Fibroblast of lung (primary cell): Measurements from ENCODE around the gene TRAM2. TPM values are rescaled to one million over a fixed set of nuclear protein-coding genes. Genes with fewer than 3 reads are reported as not detected.
A peak's percentile ranks its signal among the peaks of the same experiment; 100 is the strongest.

ENCODE experiments used
- DNase-seq, 2 donors: peaks; one replicate each; pipeline versions ENCODE4 v3.0.0 to v3.0.0-alpha.2; 2010; ENCODE audit warnings: low read depth in 2 of 2
- H2AFZ ChIP-seq: 2 replicates; pipeline ENCODE4 v1.5.1; 2012; ENCODE audit warnings: low read length, control low read depth, inconsistent platforms
- H3K27ac ChIP-seq: 2 replicates; pipeline ENCODE4 v1.5.1; 2011; ENCODE audit warnings: low read length, control low read depth; ENCODE audit not compliant: insufficient read depth
- H3K27me3 ChIP-seq: 2 replicates; pipeline ENCODE4 v1.5.1; 2011; ENCODE audit warnings: mild to moderate bottlenecking, low read length; ENCODE audit not compliant: control insufficient read depth, insufficient read depth
- H3K36me3 ChIP-seq: 2 replicates; pipeline ENCODE4 v1.5.1; 2011; ENCODE audit warnings: low read length; ENCODE audit not compliant: control insufficient read depth, insufficient read depth
- H3K4me1 ChIP-seq: 2 replicates; pipeline ENCODE4 v1.5.1; 2011; ENCODE audit warnings: low read length; ENCODE audit not compliant: control insufficient read depth, insufficient read depth; ENCODE audit errors: extremely low read depth
- H3K4me2 ChIP-seq: 2 replicates; pipeline ENCODE4 v1.5.1; 2011; ENCODE audit warnings: low read length, control low read depth; ENCODE audit not compliant: insufficient read depth; ENCODE audit errors: extremely low read depth
- H3K4me3 ChIP-seq, 4 experiments: fragments of 200-600 bp in 1 of 4; sonication (generic) in 1 of 4; replicated peaks in 1 of 4; 2 replicates each; pipeline ENCODE4 v1.5.1; 2011 to 2016; ENCODE audit warnings: low read length in 4 of 4, low read depth in 3 of 4, mild to moderate bottlenecking in 3 of 4, control low read depth in 2 of 4, inconsistent platforms in 1 of 4, mixed read lengths in 1 of 4; ENCODE audit not compliant: insufficient read depth in 1 of 4; ENCODE audit errors: control extremely low read depth in 1 of 4
- H3K79me2 ChIP-seq: 2 replicates; pipeline ENCODE4 v1.5.1; 2012; ENCODE audit warnings: mild to moderate bottlenecking, low read length, inconsistent platforms; ENCODE audit not compliant: control insufficient read depth, insufficient read depth
- H3K9ac ChIP-seq: 2 replicates; pipeline ENCODE4 v1.5.1; 2011; ENCODE audit warnings: mild to moderate bottlenecking, low read length, control low read depth; ENCODE audit not compliant: insufficient read depth
- H3K9me3 ChIP-seq: 2 replicates; pipeline ENCODE4 v1.5.1; 2012; ENCODE audit warnings: low read depth, low read length; ENCODE audit not compliant: control insufficient read depth, insufficient read depth
- H4K20me1 ChIP-seq: 2 replicates; pipeline ENCODE4 v1.5.1; 2011; ENCODE audit warnings: low read length; ENCODE audit not compliant: control insufficient read depth, insufficient read depth; ENCODE audit errors: extremely low read depth
- EZH2 ChIP-seq: IDR thresholded peaks from 2 replicates; pipeline ENCODE4 v1.5.1; 2012; ENCODE audit warnings: low read length, control low read depth, mild to moderate bottlenecking; ENCODE audit errors: missing control alignments
- polyA plus RNA-seq, 2 donors: library from polyadenylated mRNA; depleted of rRNA in 1 of 2; stranded (reverse) in 1 of 2; unstranded in 1 of 2; fragments of >200 nt; gene quantifications; 2 replicates each; pipeline ENCODE4 v1.2.1, GENCODE V29; 2011 to 2012; ENCODE audit warnings: missing spikeins in 1 of 2
- total RNA-seq: library from RNA; depleted of rRNA; stranded (reverse); fragments of >200 nt; gene quantifications from 2 replicates; pipeline ENCODE4 v1.2.1, GENCODE V29; 2014
- TF ChIP-seq, protein P1 (sequence below), 2 donors: IDR thresholded peaks in 1 of 2; conservative IDR thresholded peaks in 1 of 2; 1 replicate in 1 of 2; 2 replicates in 1 of 2; pipeline ENCODE4 v1.5.1; 2011 to 2012; ENCODE audit warnings: low read length in 2 of 2, control low read depth in 1 of 2, inconsistent platforms in 1 of 2, low read depth in 1 of 2, mild to moderate bottlenecking in 1 of 2

Gene TRAM2
- total and polyA plus RNA-seq, 2 donors (not counting 1 experiment from before 2014, with no cell fraction given), result 131 to 252 TPM

DNA sequence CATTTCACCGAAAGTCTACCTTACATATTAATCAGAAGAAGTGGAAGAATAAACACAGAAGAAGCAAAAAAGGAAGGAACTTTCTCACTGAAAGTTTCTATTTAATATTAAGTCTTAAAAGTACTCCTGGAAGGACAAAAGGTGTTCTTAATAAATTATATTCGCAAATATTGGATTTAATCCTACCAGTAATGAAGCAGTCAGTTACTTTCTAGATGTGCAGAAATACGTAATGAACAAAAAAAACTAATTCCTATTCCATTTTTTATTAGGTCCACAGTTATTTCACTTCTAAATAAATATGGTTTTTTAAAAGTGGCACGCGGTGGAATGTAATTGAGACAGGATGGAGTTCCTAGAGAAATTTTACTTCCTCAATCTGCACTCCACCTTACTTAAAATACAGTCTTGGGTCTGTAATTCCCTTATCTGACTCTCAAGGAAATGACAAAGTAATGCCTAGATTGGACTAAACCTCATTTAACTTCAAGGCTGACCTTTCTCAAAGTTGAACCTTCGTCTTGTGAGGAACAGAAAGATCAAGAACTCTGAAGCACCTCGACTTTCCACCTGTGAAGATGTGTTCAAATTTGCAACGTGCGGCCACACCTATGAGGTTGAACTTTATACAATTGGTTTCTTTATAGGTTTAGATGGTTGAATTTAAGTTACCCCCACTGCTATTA is 1.1 kb upstream of the TRAM2 start:
- H3K27ac ChIP-seq, result peak overlapping the region; percentile 95
- H2AFZ ChIP-seq, result no peak overlapping the region
- no peak for DNase-seq
- TF ChIP-seq EZH2, result no peak
- TF ChIP-seq, protein P1, sequence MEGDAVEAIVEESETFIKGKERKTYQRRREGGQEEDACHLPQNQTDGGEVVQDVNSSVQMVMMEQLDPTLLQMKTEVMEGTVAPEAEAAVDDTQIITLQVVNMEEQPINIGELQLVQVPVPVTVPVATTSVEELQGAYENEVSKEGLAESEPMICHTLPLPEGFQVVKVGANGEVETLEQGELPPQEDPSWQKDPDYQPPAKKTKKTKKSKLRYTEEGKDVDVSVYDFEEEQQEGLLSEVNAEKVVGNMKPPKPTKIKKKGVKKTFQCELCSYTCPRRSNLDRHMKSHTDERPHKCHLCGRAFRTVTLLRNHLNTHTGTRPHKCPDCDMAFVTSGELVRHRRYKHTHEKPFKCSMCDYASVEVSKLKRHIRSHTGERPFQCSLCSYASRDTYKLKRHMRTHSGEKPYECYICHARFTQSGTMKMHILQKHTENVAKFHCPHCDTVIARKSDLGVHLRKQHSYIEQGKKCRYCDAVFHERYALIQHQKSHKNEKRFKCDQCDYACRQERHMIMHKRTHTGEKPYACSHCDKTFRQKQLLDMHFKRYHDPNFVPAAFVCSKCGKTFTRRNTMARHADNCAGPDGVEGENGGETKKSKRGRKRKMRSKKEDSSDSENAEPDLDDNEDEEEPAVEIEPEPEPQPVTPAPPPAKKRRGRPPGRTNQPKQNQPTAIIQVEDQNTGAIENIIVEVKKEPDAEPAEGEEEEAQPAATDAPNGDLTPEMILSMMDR (conservative IDR thresholded peaks at IDR 0.05 in 1 of 2, IDR thresholded peaks at IDR 0.05 in 1 of 2; ENCODE audit: low read depth in 1 of 2, low read length in 2 of 2), result no peak
- H4K20me1 ChIP-seq, result no peaks in the 10 kb centered on the region
- H3K4me2 ChIP-seq, result peak overlapping the region; percentile 84
- no peaks in the 10 kb centered on the region for H3K36me3 ChIP-seq
- no peaks in the 10 kb centered on the region for H3K27me3 ChIP-seq
- H3K79me2 ChIP-seq, result peaks cover 42% of the 10 kb centered on the region
- peaks cover 8% of the 10 kb centered on the region for H3K4me1 ChIP-seq
- no peaks in the 10 kb centered on the region for H3K9me3 ChIP-seq
- H3K4me3 ChIP-seq, result peak overlapping the region; percentile 51 to 86 (median 76)
- peak overlapping the region; percentile 97 for H3K9ac ChIP-seq

DNA sequence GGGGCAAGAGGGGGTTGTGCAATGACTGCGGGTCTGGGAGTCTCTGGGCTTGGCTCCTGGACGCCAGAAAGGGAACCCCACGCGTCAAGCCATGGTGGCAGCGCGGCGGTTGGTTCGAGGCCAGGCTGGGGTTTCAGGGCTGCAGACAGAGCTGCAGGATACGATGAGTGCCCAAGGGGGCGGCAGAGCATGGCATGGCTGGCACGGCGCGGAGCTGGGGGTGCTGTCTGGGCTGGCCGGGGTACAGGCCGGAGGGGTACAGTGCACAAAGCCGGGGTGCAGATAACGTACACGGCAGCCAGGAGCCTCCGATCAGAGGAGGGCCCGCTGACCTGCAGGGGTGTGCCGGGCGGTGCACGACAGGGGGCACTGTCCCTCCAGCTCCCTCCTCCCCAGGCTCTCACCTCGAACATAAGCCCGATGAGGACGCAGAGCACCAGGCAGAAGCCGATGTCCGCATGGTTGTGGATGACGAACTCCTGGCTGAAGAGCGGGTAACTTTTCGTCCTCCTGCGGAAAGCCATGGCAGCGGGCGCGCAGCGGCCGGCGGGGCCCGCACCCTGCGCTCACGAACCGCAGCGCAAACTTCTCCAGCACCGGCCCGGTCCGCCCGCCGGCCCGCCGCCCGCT is 353 bp downstream of the TRAM2 start:
- Histone ChIP-seq H3K36me3 (peaks cover 5% of the 10 kb centered on the region), H3K9me3 (no peaks in the 10 kb centered on the region), H4K20me1 (no peaks in the 10 kb centered on the region), H2AFZ (no peak overlapping the region), H3K4me2 (peak overlapping the region; percentile 99), H3K27ac (peak overlapping the region; percentile 87), H3K4me1 (peaks cover 18% of the 10 kb centered on the region), H3K9ac (peak overlapping the region; percentile 60), H3K4me3 (peak overlapping the region; percentile 52 to 99 (median 88)), H3K79me2 (peaks cover 56% of the 10 kb centered on the region), H3K27me3 (no peaks in the 10 kb centered on the region)
- peak; percentile 82 to 84 for DNase-seq
- TF ChIP-seq EZH2, result no peak
- TF ChIP-seq, protein P1 (conservative IDR thresholded peaks at IDR 0.05 in 1 of 2, IDR thresholded peaks at IDR 0.05 in 1 of 2; ENCODE audit: low read depth in 1 of 2, low read length in 2 of 2), result peak; percentile 61 to 62

DNA sequence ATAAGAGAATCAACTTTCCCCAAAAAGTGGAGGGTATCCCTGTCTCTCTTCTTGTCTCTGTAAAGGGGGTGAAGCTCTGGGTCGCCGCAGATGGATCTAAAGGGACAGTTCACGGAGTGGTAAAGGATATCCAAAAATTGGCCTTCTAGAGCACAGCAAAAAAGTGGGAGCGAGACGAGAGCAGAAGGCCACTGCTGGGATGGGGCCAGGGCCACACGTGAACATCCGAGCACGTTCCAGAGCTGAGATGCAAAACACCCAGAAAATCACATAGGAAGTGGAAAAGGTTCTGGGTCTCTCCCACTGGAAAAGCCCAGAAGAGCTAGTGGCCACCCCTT is 837 bp downstream of the TRAM2 start:
- Histone ChIP-seq H3K4me1 (peaks cover 20% of the 10 kb centered on the region), H3K27ac (peak overlapping the region; percentile 87), H3K9ac (peak overlapping the region; percentile 60), H3K27me3 (no peaks in the 10 kb centered on the region), H3K79me2 (peaks cover 61% of the 10 kb centered on the region), H3K9me3 (no peaks in the 10 kb centered on the region), H3K4me2 (peak overlapping the region; percentile 99), H3K4me3 (peak overlapping the region; percentile 52 to 99 (median 88)), H3K36me3 (peaks cover 5% of the 10 kb centered on the region), H4K20me1 (no peaks in the 10 kb centered on the region), H2AFZ (no peak overlapping the region)
- TF ChIP-seq, protein P1 (conservative IDR thresholded peaks at IDR 0.05 in 1 of 2, IDR thresholded peaks at IDR 0.05 in 1 of 2; ENCODE audit: low read depth in 1 of 2, low read length in 2 of 2), result no peak
- TF ChIP-seq EZH2, result no peak
- DNase-seq, result no peak
